Thymus (tissue), 11 donors: Measurements from ENCODE around the gene CUX1. TPM values are rescaled to one million over a fixed set of nuclear protein-coding genes. Genes with fewer than 3 reads are reported as not detected.

ENCODE experiments used
- DNase-seq, 9 donors: peaks; one replicate each; pipeline ENCODE4 v3.0.0-alpha.2; 2013; ENCODE audit warnings: low spot score in 9 of 9, low read depth in 6 of 9, missing footprints in 1 of 9
- H3K27ac ChIP-seq, 2 donors: one replicate each; pipeline ENCODE4 v1.5.1; 2013; ENCODE audit warnings: control low read depth in 1 of 2, low read depth in 1 of 2, low read length in 1 of 2, mild to moderate bottlenecking in 1 of 2, moderate library complexity in 1 of 2
- H3K27me3 ChIP-seq, 2 donors: one replicate each; pipeline ENCODE4 v1.5.1; 2013; ENCODE audit warnings: low read length in 1 of 2; ENCODE audit not compliant: control insufficient read depth in 2 of 2, insufficient read depth in 1 of 2
- H3K36me3 ChIP-seq, 2 donors: one replicate each; pipeline ENCODE4 v1.5.1; 2013; ENCODE audit warnings: low read length in 1 of 2, mild to moderate bottlenecking in 1 of 2, moderate library complexity in 1 of 2; ENCODE audit not compliant: control insufficient read depth in 2 of 2, insufficient read depth in 2 of 2
- H3K4me1 ChIP-seq, 2 donors: one replicate each; pipeline ENCODE4 v1.5.1; 2013; ENCODE audit warnings: low read length in 2 of 2; ENCODE audit not compliant: control insufficient read depth in 2 of 2, insufficient read depth in 2 of 2
- H3K4me3 ChIP-seq, 2 donors: one replicate each; pipeline ENCODE4 v1.5.1; 2013; ENCODE audit warnings: low read length in 2 of 2, control low read depth in 1 of 2, mild to moderate bottlenecking in 1 of 2
- H3K9me3 ChIP-seq, 2 donors: one replicate each; pipeline ENCODE4 v1.5.1; 2013; ENCODE audit warnings: low read length in 1 of 2, mild to moderate bottlenecking in 1 of 2; ENCODE audit not compliant: control insufficient read depth in 2 of 2, insufficient read depth in 1 of 2
- WGBS: extraction: QIAGEN DNeasy Blood & Tissue Kit; methylation state at CpG from one replicate; pipeline ENCODE4 v1.1.7; 2013; 5-methylcytosine and 5-hydroxymethylcytosine counted together
- polyA plus RNA-seq: library from polyadenylated mRNA; stranded (reverse); fragments of 200-250 nt; gene quantifications from one replicate; pipeline ENCODE4 v1.2.3, GENCODE V29; 2013
- total RNA-seq: library from RNA; stranded (reverse); fragments of 120-200 nt; gene quantifications from one replicate; pipeline ENCODE4 v1.2.4, GENCODE V29; 2013
- donor health status: healthy.

Gene CUX1
- total and polyA plus RNA-seq, 2 donors = 27.8 to 35.0 TPM

DNA sequence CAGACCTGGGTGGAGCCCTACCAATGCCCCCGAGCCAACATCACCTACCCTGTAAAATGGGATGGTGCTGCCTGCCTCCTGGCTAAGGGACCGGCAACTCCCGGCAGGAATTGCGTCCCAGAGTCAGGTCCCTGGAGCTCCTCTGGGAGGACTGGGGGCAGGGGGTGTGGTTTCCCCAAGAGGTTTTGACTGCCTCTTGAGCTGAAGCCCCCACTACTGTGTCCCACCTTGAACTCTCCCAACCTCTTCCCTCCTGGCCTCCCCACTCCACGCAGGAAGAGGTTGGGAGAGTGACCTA, 470.5 kb downstream of the CUX1 start:
- Histone ChIP-seq H3K4me3 (peak overlapping the region; percentile 37 to 61), H3K4me1 (peaks cover 16 to 43% of the 10 kb centered on the region in 2 donors), H3K36me3 (no peaks in the 10 kb centered on the region), H3K27ac (no peak overlapping the region), H3K27me3 (peaks cover 34 to 79% of the 10 kb centered on the region in 2 donors), H3K9me3 (no peaks in the 10 kb centered on the region)
- WGBS = 47% methylated on average over 5 of the region's 5 CpGs
- DNase-seq = no peak

DNA sequence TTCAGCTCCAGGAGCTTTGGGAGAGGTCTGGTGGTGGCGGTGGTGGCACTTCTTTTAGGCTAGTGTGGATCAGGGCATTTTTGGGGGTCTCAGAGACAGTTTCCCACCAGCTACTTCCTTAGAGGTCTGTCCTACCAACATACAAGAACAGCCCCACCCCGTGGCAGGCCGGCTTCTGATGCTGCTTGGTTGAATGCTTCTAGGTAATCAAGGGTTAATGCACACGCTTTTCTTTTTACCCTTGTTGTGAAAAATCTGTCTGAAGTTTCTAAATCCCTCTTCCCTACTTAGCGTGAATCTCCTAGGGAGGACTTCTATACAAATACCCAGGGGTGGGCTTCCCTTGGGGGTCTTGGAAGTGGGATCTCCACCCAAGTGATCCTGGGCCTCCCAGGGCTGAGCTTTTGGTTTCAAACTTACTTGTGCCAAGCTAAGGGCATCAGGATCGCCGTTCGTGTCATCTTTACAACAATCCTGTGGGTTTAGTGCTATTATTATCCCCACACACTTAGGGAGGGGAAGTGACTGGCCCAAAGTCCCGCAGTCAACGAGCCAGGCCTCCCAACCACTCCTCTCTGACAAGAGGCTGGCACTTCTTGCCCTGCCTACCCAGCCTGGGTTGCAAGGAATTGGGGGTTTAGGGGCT, 471.0 kb downstream of the CUX1 start:
- Histone ChIP-seq H3K27me3 (peaks cover 34 to 83% of the 10 kb centered on the region in 2 donors), H3K9me3 (no peaks in the 10 kb centered on the region), H3K27ac (no peak overlapping the region), H3K36me3 (no peaks in the 10 kb centered on the region), H3K4me3 (no peak overlapping the region), H3K4me1 (peaks cover 16 to 43% of the 10 kb centered on the region in 2 donors)
- WGBS = 48% methylated on average over 10 of the region's 10 CpGs
- no peak for DNase-seq

DNA sequence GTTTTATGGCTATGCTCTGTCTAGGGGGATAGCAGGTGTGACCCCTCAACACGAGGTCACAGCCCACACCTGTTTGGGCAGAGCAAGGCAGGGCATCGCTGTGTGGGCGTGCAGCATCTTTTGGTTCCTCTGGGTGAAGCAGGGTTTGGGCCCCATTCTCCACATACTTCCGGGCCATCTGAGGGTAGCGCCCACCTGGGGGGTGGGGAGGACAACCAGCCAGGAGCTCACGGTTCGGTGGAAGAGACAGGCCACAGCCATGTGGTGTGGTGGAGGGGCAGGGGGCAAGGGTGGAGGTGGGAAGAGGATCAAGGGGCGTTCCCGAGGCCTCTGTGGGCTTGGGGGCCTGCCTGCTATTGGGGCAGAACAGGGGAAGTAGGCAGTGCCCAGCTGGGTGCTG, 471.6 kb downstream of the CUX1 start:
- 72% methylated on average over 9 of the region's 9 CpGs for WGBS
- Histone ChIP-seq H3K36me3 (no peaks in the 10 kb centered on the region), H3K27ac (no peak overlapping the region), H3K4me3 (no peak overlapping the region), H3K9me3 (no peaks in the 10 kb centered on the region), H3K27me3 (peaks cover 34 to 83% of the 10 kb centered on the region in 2 donors), H3K4me1 (peaks cover 16 to 43% of the 10 kb centered on the region in 2 donors)
- DNase-seq = no peak

DNA sequence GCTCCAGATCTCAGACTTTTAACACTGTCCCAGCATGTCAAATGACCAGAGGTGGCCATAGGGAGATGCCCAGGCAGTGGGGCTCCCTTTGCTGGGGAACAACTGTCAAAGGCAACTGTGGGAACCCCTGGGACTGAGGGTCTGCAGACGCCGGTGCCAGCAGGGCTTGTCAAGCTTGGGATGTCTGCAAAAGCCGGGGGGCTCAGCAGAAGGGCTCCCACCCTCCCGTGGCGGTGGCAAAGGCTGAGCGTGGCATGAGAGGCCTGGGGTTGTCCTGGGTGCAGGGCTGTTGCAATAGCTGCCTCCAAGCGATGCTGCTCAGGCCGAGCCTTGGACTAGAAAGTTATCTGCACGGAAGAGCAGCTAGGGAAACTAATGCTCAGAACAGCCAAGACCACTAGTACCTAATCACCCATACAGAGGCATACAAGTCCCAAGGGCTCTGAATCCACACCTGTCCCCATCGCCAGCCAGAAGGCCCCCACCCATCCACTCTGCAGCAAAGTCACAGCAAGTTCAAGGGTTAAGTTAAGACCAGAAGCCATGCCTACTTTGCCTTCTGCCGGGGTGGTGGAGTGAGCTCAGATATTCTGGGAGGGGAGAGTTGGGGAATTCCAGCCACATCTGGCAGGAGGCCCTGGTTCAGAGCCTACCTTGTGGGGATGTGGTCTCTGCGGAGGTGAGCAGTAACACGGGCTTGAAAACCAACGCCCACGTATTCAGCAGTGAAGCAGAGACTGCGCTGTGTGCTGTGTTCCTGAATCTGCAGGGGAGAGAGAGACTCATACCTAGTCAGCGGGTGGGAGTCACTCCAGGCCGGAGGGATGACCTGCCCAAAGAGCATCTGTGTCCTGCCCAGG, 473.9 kb downstream of the CUX1 start:
- WGBS = 85% methylated on average over 18 of the region's 18 CpGs
- Histone ChIP-seq H3K36me3 (no peaks in the 10 kb centered on the region), H3K4me3 (no peak overlapping the region), H3K27me3 (peaks cover 20 to 71% of the 10 kb centered on the region in 2 donors), H3K4me1 (peaks cover 16 to 25% of the 10 kb centered on the region in 2 donors), H3K27ac (no peak overlapping the region), H3K9me3 (no peaks in the 10 kb centered on the region)
- peak in 1 of 9 donors; percentile 49 for DNase-seq

DNA sequence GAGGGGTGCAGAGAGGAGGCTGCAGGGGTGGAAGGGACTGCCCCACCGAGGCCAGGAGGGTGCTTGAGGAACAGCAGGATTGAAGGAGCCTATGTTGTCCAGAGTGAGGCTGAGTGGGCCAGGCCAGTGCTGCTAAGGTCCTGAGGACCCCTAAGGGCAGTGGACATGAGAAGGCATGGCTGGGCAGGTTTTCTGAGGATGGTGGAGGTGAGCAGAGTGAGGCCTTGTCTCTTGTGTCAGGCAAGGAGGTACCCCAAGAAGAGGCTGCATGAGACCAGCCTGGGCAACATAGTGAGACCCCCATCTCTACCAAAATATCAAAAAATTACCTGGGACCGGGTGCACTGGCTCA, 474.5 kb downstream of the CUX1 start:
- WGBS = 92% methylated on average over 2 of the region's 2 CpGs
- H3K36me3 ChIP-seq = no peaks in the 10 kb centered on the region
- no peak overlapping the region for H3K27ac ChIP-seq
- no peaks in the 10 kb centered on the region for H3K9me3 ChIP-seq
- no peak for DNase-seq
- no peak overlapping the region for H3K4me3 ChIP-seq
- H3K4me1 ChIP-seq = peaks cover 16 to 24% of the 10 kb centered on the region in 2 donors
- peaks cover 17 to 67% of the 10 kb centered on the region in 2 donors for H3K27me3 ChIP-seq

DNA sequence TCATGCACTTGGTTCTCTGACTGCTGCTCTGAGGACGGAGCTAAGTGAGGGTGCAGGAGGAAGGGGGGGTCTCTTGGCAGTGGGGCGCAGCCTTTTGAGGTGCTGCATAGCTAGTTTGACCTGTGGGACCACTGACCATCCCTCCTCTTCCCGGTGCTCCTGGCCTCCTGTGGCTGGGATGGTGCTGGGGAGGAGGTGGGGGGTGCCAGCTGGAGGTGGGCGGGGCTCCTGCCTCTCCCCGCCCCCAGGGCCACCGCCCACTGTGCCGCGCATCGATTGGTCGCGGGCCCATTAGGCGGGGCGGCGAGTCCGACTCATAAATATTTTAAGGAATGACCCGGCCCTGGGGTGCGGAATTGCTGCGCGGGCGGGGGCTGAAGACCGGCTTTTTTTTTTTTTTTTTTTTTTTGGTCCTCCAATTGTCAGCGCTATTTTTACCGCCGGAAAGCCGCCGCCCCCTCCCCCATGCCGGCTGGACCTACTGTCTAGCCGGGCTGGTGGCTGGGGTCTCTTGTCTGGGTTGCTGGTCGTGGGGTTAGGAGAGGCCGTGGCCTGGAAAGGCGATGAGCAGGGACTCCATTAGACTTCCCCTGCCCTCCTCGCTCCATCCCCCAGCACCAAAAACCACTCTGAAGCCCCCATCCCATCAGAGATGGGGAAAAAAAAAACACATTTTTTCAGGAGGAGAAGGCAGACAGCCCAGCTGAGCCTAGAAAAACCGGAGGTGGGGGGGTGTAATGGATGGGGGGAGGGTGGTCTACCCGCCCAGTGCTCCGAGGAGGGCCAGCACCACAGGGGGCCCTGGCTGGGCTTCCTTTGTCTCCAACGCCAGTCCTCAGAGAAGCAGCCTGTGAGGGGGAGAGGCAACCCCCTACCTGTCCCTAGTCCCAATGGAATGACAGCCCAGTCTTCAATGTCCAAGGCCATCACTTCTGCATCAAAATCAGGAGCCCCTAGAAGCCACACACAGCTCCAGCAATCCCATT, 475.7 kb downstream of the CUX1 start:
- H3K4me1 ChIP-seq = peaks cover 4 to 14% of the 10 kb centered on the region in 2 donors
- WGBS = 51% methylated on average over 36 of the region's 36 CpGs

DNA sequence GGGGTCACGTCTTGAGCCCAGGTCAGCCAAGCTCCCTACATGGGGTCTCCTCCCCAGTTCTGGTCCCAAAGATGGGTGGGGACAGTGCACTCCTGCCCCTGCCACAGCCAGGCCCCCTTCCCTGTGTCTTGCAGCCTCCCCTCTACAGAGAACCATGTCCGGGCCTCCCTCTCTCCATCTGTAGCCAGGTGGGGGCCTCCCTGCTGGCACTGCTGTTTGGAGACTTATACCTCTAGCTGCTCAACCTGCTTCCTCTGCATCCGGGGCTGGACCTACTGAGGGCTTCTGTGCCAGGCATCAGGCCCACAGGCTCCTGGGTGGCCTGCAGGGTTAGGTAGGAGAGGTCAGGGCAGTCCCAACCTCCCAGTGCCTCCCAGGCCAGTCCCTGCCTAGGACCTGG, 477.2 kb downstream of the CUX1 start:
- H3K9me3 ChIP-seq = no peaks in the 10 kb centered on the region
- H3K4me3 ChIP-seq = no peak overlapping the region

More for the DNA sequence above, 475.7 kb downstream of the CUX1 start:
- DNase-seq = no peak
- Histone ChIP-seq H3K27me3 (peaks cover 5 to 57% of the 10 kb centered on the region in 2 donors), H3K4me3 (no peak overlapping the region), H3K27ac (no peak overlapping the region), H3K9me3 (no peaks in the 10 kb centered on the region), H3K36me3 (no peaks in the 10 kb centered on the region)

DNA sequence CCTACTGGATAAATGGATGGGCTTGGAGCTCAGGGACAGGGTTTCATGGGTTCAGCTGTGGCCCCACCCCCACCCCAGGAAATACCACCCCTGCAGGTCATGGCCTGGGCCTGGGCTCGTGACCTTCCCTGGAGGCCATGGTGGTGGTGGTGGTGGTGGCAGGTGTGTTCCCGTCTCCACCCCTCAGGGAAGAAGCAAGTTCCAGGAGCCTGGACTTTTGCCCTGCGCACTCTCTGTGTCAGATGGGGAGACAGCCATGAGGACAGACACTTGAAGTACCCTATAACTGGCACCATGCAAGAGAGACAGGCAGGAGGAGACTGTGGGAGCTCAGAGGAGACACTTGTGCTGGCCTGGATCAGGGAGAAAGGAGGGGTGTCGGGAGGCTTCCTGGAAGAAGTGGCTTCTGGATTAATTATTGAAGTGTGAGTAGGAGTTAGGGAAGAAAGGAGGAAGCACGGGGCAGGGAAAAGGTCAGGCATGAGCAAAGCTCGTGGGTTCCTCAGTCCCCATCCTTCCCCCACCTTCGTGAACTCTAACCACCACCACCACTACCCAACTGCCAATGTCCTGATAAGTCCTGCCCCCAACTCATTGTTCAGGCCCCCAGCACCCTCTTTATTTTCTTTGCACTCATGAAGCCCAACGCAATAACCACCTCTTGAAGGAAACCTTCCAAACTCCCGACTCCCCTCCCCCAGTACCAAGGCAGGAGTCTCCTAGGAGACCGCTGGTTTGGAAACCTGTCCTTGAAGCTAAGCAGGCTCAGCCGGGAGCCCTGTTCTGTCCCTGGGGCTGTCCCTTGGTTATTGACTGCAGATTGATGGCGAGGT, 478.1 kb downstream of the CUX1 start:
- H3K27me3 ChIP-seq = peaks cover 0 to 53% of the 10 kb centered on the region in 2 donors
- H3K36me3 ChIP-seq = no peaks in the 10 kb centered on the region
- no peak overlapping the region for H3K4me3 ChIP-seq
- peaks cover 0 to 3% of the 10 kb centered on the region in 2 donors for H3K4me1 ChIP-seq
- DNase-seq = no peak
- WGBS = 91% methylated on average over 12 of the region's 12 CpGs
- H3K27ac ChIP-seq = no peak overlapping the region
- H3K9me3 ChIP-seq = no peaks in the 10 kb centered on the region

More for the DNA sequence above, 477.2 kb downstream of the CUX1 start:
- peaks cover 0 to 46% of the 10 kb centered on the region in 2 donors for H3K27me3 ChIP-seq
- H3K36me3 ChIP-seq = no peaks in the 10 kb centered on the region
- DNase-seq = no peak
- H3K4me1 ChIP-seq = peaks cover 0 to 3% of the 10 kb centered on the region in 2 donors
- 97% methylated on average over 3 of the region's 3 CpGs for WGBS
- no peak overlapping the region for H3K27ac ChIP-seq
